GM12891 (cell line): Measurements from ENCODE around the gene ZNF836.

Source experiments
- POLR2A ChIP-seq: IDR thresholded peaks from 2 replicates; pipeline ENCODE4 v1.6.1; 2011; ENCODE audit warnings: low read depth, low read length, control low read depth
- POLR2AphosphoS5 ChIP-seq: IDR thresholded peaks from 2 replicates; pipeline ENCODE4 v1.6.1; 2011; ENCODE audit warnings: low read depth, low read length, control low read depth
- SPI1 ChIP-seq: IDR thresholded peaks from 2 replicates; pipeline ENCODE4 v1.6.1; 2011; ENCODE audit warnings: low read depth, low read length, control low read depth
- TAF1 ChIP-seq: IDR thresholded peaks from 2 replicates; pipeline ENCODE4 v1.6.1; 2011; ENCODE audit warnings: low read depth, low read length, control low read depth

- TF ChIP-seq POLR2A (no peak), POLR2AphosphoS5 (no peak), TAF1 (no peak), SPI1 (no peak)
These were observed 32.5 kb downstream of the ZNF836 start for GRCh38 chr19:52138983-52139251.
